HG03342 (cell line): ENCODE data around the gene ASXL2.

Experiments used
- ATAC-seq: cut with Tn5 transposase; IDR thresholded peaks from one replicate; pipeline ENCODE4 v1.9.1; 2021; ENCODE audit warnings: mild to moderate bottlenecking, moderate library complexity; ENCODE audit not compliant: unreplicated experiment

The ASXL2 gene

GRCh38 chr2:25698752-25699151 is 179.5 kb downstream of the ASXL2 start:
- no peak for ATAC-seq

GRCh38 chr2:25697559-25698341 is 180.5 kb downstream of the ASXL2 start:
- no peak for ATAC-seq

GRCh38 chr2:25692737-25693445 is 185.4 kb downstream of the ASXL2 start:
- no peak for ATAC-seq

- no peak for ATAC-seq
These were observed 186.1 kb downstream of the ASXL2 start for GRCh38 chr2:25692143-25692542.

GRCh38 chr2:25690058-25690457 is 188.2 kb downstream of the ASXL2 start:
- no peak for ATAC-seq

GRCh38 chr2:25688236-25688635 is 190.1 kb downstream of the ASXL2 start:
- ATAC-seq = no peak

- ATAC-seq = no peak
These were observed 192.5 kb downstream of the ASXL2 start for GRCh38 chr2:25685741-25686140.

GRCh38 chr2:25684577-25685473 is 193.5 kb downstream of the ASXL2 start:
- ATAC-seq = no peak
